Neural progenitor cell (in vitro differentiated cells): ENCODE data around the gene ITPK1. TPM values are rescaled to one million over a fixed set of nuclear protein-coding genes. Genes with fewer than 3 reads are reported as not detected.

Experiments
- DNase-seq: peaks from one replicate; pipeline ENCODE4 v3.0.0-alpha.2; 2016; ENCODE audit warnings: low spot score
- H2AFZ ChIP-seq: fragments of 200-600 bp; sonication (generic); replicated peaks from 2 replicates; pipeline ENCODE4 v1.6.1; 2016; ENCODE audit warnings: antibody characterized with exemption
- H3F3A ChIP-seq: fragments of 200-600 bp; sonication (generic); 2 replicates; pipeline ENCODE4 v1.6.1; 2016; ENCODE audit warnings: antibody characterized with exemption, low read depth
- H3K27ac ChIP-seq: fragments of 200-600 bp; sonication (generic); 2 replicates; pipeline ENCODE4 v1.5.1; 2016; ENCODE audit warnings: mild to moderate bottlenecking
- H3K27me3 ChIP-seq: fragments of 200-600 bp; sonication (generic); 2 replicates; pipeline ENCODE4 v1.6.1; 2016; ENCODE audit warnings: mild to moderate bottlenecking, moderate library complexity
- H3K36me3 ChIP-seq: fragments of 200-600 bp; sonication (generic); 2 replicates; pipeline ENCODE4 v1.5.1; 2016
- H3K4me1 ChIP-seq: fragments of 200-600 bp; sonication (generic); 2 replicates; pipeline ENCODE4 v1.6.1; 2016; ENCODE audit warnings: mixed run types
- H3K4me2 ChIP-seq: fragments of 200-600 bp; sonication (generic); 2 replicates; pipeline ENCODE4 v1.6.1; 2016
- H3K4me3 ChIP-seq: fragments of 200-600 bp; sonication (generic); 2 replicates; pipeline ENCODE4 v1.5.1; 2016
- H3K79me2 ChIP-seq: fragments of 200-600 bp; sonication (generic); 2 replicates; pipeline ENCODE4 v1.6.1; 2016; ENCODE audit warnings: low read depth
- H3K9ac ChIP-seq: fragments of 200-600 bp; sonication (generic); 2 replicates; pipeline ENCODE4 v1.6.1; 2016
- H3K9me3 ChIP-seq: fragments of 200-600 bp; sonication (generic); 2 replicates; pipeline ENCODE4 v1.5.1; 2016; ENCODE audit warnings: low read depth
- H4K20me1 ChIP-seq: fragments of 200-600 bp; sonication (generic); 2 replicates; pipeline ENCODE4 v1.6.1; 2016; ENCODE audit warnings: low read depth
- H3K27ac Mint-ChIP-seq: 3 replicates; pipeline ENCODE4 v1.8.0; 2021; ENCODE audit warnings: mixed read lengths
- H3K27me3 Mint-ChIP-seq: 2 replicates; pipeline ENCODE4 v1.8.0; 2022; ENCODE audit warnings: low read depth, mild to moderate bottlenecking, inconsistent platforms, moderate library complexity, mixed read lengths; ENCODE audit not compliant: insufficient read depth
- H3K36me3 Mint-ChIP-seq: 3 replicates; pipeline ENCODE4 v1.8.0; 2021; ENCODE audit warnings: mixed read lengths
- H3K4me1 Mint-ChIP-seq: 3 replicates; pipeline ENCODE4 v1.8.0; 2021; ENCODE audit warnings: mixed read lengths
- H3K4me3 Mint-ChIP-seq: 3 replicates; pipeline ENCODE4 v1.8.0; 2021; ENCODE audit warnings: mild to moderate bottlenecking, moderate library complexity, mixed read lengths
- H3K9me3 Mint-ChIP-seq: 3 replicates; pipeline ENCODE4 v1.8.0; 2020; ENCODE audit warnings: mixed read lengths
- CTCF ChIP-seq: fragments of 200-600 bp; sonication (generic); IDR thresholded peaks from 2 replicates; pipeline ENCODE4 v1.5.1; 2017; ENCODE audit warnings: antibody characterized with exemption, mild to moderate bottlenecking
- EZH2 ChIP-seq: fragments of 200-600 bp; sonication (generic); IDR thresholded peaks from 2 replicates; pipeline ENCODE4 v1.6.1; 2017; ENCODE audit warnings: antibody characterized with exemption, mild to moderate bottlenecking, moderate library complexity
- EZH2phosphoT487 ChIP-seq: fragments of 200-600 bp; sonication (generic); IDR thresholded peaks from 2 replicates; pipeline ENCODE4 v1.6.1; 2017; ENCODE audit warnings: antibody characterized with exemption
- total RNA-seq: library from RNA; depleted of rRNA; stranded (reverse); fragments of >200 nt; gene quantifications from 2 replicates; pipeline ENCODE4 v1.2.3, GENCODE V29; 2015; ENCODE audit warnings: low replicate concordance

The ITPK1 gene
- total RNA-seq, 1 donor from 2014 or later, result 25.8 TPM

GRCh38 chr14:93099196-93099595 is 16.5 kb downstream of the ITPK1 start:
- Histone ChIP-seq H3K79me2 (peaks cover 81% of the 10 kb centered on the region), H3K36me3 (no peaks in the 10 kb centered on the region), H3K4me1 (no peaks in the 10 kb centered on the region), H3K4me3 (no peak overlapping the region), H3K27ac (no peak overlapping the region), H3K27me3 (no peaks in the 10 kb centered on the region), H3F3A (no peaks in the 10 kb centered on the region), H3K9ac (no peak overlapping the region), H2AFZ (no peak overlapping the region), H4K20me1 (peaks cover 58% of the 10 kb centered on the region), H3K4me2 (no peak overlapping the region), H3K9me3 (no peaks in the 10 kb centered on the region)
- no peak for DNase-seq
- H3K27ac Mint-ChIP-seq, result no peak overlapping the region
- no peaks in the 10 kb centered on the region for H3K9me3 Mint-ChIP-seq
- H3K4me3 Mint-ChIP-seq, result no peak overlapping the region
- no peaks in the 10 kb centered on the region for H3K36me3 Mint-ChIP-seq
- TF ChIP-seq EZH2 (no peak), CTCF (no peak), EZH2phosphoT487 (no peak)
- H3K27me3 Mint-ChIP-seq, result peaks cover 8% of the 10 kb centered on the region
- H3K4me1 Mint-ChIP-seq, result peaks cover 14% of the 10 kb centered on the region

- no peak overlapping the region for H3K9ac ChIP-seq
- H4K20me1 ChIP-seq, result peaks cover 55% of the 10 kb centered on the region
- H3K4me1 ChIP-seq, result no peaks in the 10 kb centered on the region
- no peak for TF ChIP-seq EZH2phosphoT487
- no peak for TF ChIP-seq CTCF
- no peak for TF ChIP-seq EZH2
- no peaks in the 10 kb centered on the region for H3K36me3 ChIP-seq
- Mint-ChIP-seq H3K4me1 (peaks cover 17% of the 10 kb centered on the region), H3K36me3 (no peaks in the 10 kb centered on the region), H3K9me3 (no peaks in the 10 kb centered on the region), H3K27me3 (peaks cover 8% of the 10 kb centered on the region), H3K27ac (no peak overlapping the region), H3K4me3 (no peak overlapping the region)
- H3K4me2 ChIP-seq, result no peak overlapping the region
- H3K27me3 ChIP-seq, result no peaks in the 10 kb centered on the region
- no peak overlapping the region for H2AFZ ChIP-seq
- H3F3A ChIP-seq, result no peaks in the 10 kb centered on the region
- no peaks in the 10 kb centered on the region for H3K9me3 ChIP-seq
- no peak for DNase-seq
- peaks cover 71% of the 10 kb centered on the region for H3K79me2 ChIP-seq
- no peak overlapping the region for H3K4me3 ChIP-seq
- H3K27ac ChIP-seq, result no peak overlapping the region
Measured at GRCh38 chr14:93096691-93097322, 18.9 kb downstream of the ITPK1 start.

GRCh38 chr14:93095742-93096510 is 19.8 kb downstream of the ITPK1 start:
- Histone ChIP-seq H3K27me3 (no peaks in the 10 kb centered on the region), H3K9ac (no peak overlapping the region), H3K4me1 (no peaks in the 10 kb centered on the region), H3K9me3 (no peaks in the 10 kb centered on the region), H3K4me2 (no peak overlapping the region), H3F3A (no peaks in the 10 kb centered on the region), H3K79me2 (peaks cover 67% of the 10 kb centered on the region), H3K27ac (no peak overlapping the region), H2AFZ (no peak overlapping the region), H4K20me1 (peaks cover 56% of the 10 kb centered on the region), H3K4me3 (no peak overlapping the region), H3K36me3 (no peaks in the 10 kb centered on the region)
- H3K9me3 Mint-ChIP-seq, result no peaks in the 10 kb centered on the region
- TF ChIP-seq EZH2 (no peak), CTCF (no peak), EZH2phosphoT487 (no peak)
- no peak overlapping the region for H3K4me3 Mint-ChIP-seq
- peaks cover 10% of the 10 kb centered on the region for H3K27me3 Mint-ChIP-seq
- no peaks in the 10 kb centered on the region for H3K36me3 Mint-ChIP-seq
- peak overlapping the region; percentile 15 for H3K27ac Mint-ChIP-seq
- peaks cover 19% of the 10 kb centered on the region for H3K4me1 Mint-ChIP-seq
- DNase-seq, result no peak
